ENCODE results near the gene PDGFC. TPM values are rescaled to one million over a fixed set of nuclear protein-coding genes. Genes with fewer than 3 reads are reported as not detected.

The PDGFC gene
- total and polyA plus RNA-seq, 2 donors = 23.4 to 73.5 TPM

DNA sequence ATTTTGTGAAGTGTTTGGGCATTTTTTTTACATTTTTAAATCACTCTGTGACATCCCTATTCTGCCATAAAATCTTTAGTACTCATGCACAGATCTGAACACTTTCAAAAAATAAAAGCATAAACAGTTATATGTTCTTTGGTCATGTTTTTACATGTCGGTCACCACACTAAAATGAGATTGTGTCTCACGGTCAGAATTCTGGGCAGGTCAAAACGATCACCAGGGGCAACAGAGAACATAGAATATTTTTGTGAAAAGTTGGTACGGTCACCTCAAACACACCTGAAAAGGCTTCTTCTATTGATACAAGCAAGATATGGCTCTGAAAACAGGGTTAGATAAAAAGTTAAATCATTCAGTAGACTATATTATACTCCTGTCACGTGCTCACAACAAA lies 189.1 kb downstream of the PDGFC start:
- Histone ChIP-seq H3K27ac (ENCODE audit: low read depth) (no peak overlapping the region), H3K36me3 (ENCODE audit: insufficient read depth) (peaks cover 3% of the 10 kb centered on the region), H3K4me3 (ENCODE audit: low read depth, low read length) (no peak overlapping the region), H3K4me1 (ENCODE audit: insufficient read depth) (peaks cover 1% of the 10 kb centered on the region)
- no peak for DNase-seq (ENCODE audit: extremely low spot score)
- 86% methylated on average over 5 of the region's 5 CpGs for WGBS

GRCh38 chr4:156781852-156782251 lies 189.7 kb downstream of the PDGFC start:
- no peak for DNase-seq (ENCODE audit: extremely low spot score)
- Histone ChIP-seq H3K4me3 (ENCODE audit: low read depth, low read length) (no peak overlapping the region), H3K27ac (ENCODE audit: low read depth) (no peak overlapping the region), H3K4me1 (ENCODE audit: insufficient read depth) (peaks cover 1% of the 10 kb centered on the region), H3K36me3 (ENCODE audit: insufficient read depth) (peaks cover 3% of the 10 kb centered on the region)
- 84% methylated on average over 2 of the region's 2 CpGs for WGBS

DNA sequence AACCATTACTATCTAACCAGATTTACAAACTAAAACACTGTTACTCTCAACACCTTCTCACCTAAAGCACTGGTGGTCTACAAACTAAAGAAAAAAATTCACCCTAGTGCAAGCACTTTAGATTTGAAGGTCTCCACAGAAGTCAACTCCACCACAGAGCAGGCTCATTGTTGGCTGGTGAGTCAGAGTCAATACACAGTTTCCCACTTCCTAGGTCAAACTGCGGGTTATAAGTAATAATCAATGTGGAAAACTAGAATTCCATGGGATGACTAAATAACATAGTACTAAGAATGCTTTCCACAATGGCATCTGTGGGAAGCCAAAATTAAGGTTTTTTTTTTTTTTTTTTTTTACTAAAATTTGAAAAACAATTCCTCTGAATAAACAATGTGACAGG lies 191.8 kb downstream of the PDGFC start:
- Histone ChIP-seq H3K4me1 (ENCODE audit: insufficient read depth) (peaks cover 1% of the 10 kb centered on the region), H3K36me3 (ENCODE audit: insufficient read depth) (peaks cover 3% of the 10 kb centered on the region), H3K27ac (ENCODE audit: low read depth) (peak overlapping the region; percentile 50), H3K4me3 (ENCODE audit: low read depth, low read length) (no peak overlapping the region)
- DNase-seq (ENCODE audit: extremely low spot score) = no peak
- 93% methylated on average over 1 of the region's 1 CpG for WGBS

- DNase-seq (ENCODE audit: extremely low spot score) = no peak
- H3K4me1 ChIP-seq (ENCODE audit: insufficient read depth) = peaks cover 1% of the 10 kb centered on the region
- H3K4me3 ChIP-seq (ENCODE audit: low read depth, low read length) = no peak overlapping the region
- 31% methylated on average over 4 of the region's 4 CpGs for WGBS
- peaks cover 3% of the 10 kb centered on the region for H3K36me3 ChIP-seq (ENCODE audit: insufficient read depth)
- peak overlapping the region; percentile 10 for H3K27ac ChIP-seq (ENCODE audit: low read depth)
Measured at GRCh38 chr4:156779042-156779441, 192.6 kb downstream of the PDGFC start.

DNA sequence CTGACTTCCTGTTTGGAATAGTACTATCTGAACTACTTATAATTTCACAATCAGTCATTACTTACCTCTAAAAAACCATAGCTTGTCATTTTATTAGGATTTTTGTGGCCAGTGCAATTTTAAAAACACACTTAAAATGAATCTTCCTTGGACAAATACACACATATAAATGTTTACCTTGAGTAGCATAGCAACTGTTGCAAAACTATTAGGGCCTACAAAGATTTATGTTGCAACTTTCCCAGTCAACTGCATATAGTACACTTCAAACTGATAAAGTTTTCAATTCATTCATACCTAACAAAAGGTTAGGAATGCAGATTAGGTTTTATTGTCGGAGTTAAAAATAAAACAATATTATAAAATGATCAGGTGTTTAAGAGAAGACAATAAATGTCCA lies 193.0 kb downstream of the PDGFC start:
- Histone ChIP-seq H3K27ac (ENCODE audit: low read depth) (no peak overlapping the region), H3K36me3 (ENCODE audit: insufficient read depth) (peaks cover 3% of the 10 kb centered on the region), H3K4me3 (ENCODE audit: low read depth, low read length) (no peak overlapping the region), H3K4me1 (ENCODE audit: insufficient read depth) (peaks cover 1% of the 10 kb centered on the region)
- WGBS = 29% methylated on average over 1 of the region's 1 CpG
- DNase-seq (ENCODE audit: extremely low spot score) = no peak

- Histone ChIP-seq H3K36me3 (ENCODE audit: insufficient read depth) (no peaks in the 10 kb centered on the region), H3K4me3 (ENCODE audit: low read depth, low read length) (no peak overlapping the region), H3K4me1 (ENCODE audit: insufficient read depth) (peaks cover 1% of the 10 kb centered on the region), H3K27ac (ENCODE audit: low read depth) (peak overlapping the region; percentile 10)
- no peak for DNase-seq (ENCODE audit: extremely low spot score)
- WGBS = 35% methylated on average over 1 of the region's 1 CpG
Measured at GRCh38 chr4:156778093-156778492, 193.5 kb downstream of the PDGFC start.

DNA sequence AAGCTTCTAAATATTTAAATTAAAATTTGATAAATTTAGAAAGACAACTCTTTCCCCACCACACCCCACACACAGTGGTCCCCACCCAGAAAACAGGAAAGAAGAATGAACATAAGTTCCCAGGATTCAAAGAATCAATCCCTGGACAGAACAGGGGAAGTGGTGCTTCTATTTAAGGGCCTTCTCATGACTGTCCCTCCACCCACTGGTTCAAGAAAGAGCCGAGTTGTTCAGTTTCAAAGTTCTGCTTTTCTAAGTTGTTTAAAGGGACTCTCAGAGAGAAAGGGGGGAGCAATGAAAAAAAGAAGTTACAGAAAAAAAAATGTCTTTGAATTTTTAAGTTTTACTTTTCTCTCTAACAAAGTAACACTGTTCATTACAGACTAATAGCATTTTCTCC lies 195.8 kb downstream of the PDGFC start:
- WGBS = 13% methylated on average over 1 of the region's 1 CpG
- Histone ChIP-seq H3K36me3 (ENCODE audit: insufficient read depth) (no peaks in the 10 kb centered on the region), H3K4me1 (ENCODE audit: insufficient read depth) (no peaks in the 10 kb centered on the region), H3K27ac (ENCODE audit: low read depth) (no peak overlapping the region), H3K4me3 (ENCODE audit: low read depth, low read length) (no peak overlapping the region)
- DNase-seq (ENCODE audit: extremely low spot score) = no peak

- no peak for DNase-seq (ENCODE audit: extremely low spot score)
- no peaks in the 10 kb centered on the region for H3K4me1 ChIP-seq (ENCODE audit: insufficient read depth)
- H3K36me3 ChIP-seq (ENCODE audit: insufficient read depth) = no peaks in the 10 kb centered on the region
- WGBS = 42% methylated on average over 4 of the region's 4 CpGs
- H3K4me3 ChIP-seq (ENCODE audit: low read depth, low read length) = no peak overlapping the region
- no peak overlapping the region for H3K27ac ChIP-seq (ENCODE audit: low read depth)
Measured at GRCh38 chr4:156774422-156774821, 197.2 kb downstream of the PDGFC start.

DNA sequence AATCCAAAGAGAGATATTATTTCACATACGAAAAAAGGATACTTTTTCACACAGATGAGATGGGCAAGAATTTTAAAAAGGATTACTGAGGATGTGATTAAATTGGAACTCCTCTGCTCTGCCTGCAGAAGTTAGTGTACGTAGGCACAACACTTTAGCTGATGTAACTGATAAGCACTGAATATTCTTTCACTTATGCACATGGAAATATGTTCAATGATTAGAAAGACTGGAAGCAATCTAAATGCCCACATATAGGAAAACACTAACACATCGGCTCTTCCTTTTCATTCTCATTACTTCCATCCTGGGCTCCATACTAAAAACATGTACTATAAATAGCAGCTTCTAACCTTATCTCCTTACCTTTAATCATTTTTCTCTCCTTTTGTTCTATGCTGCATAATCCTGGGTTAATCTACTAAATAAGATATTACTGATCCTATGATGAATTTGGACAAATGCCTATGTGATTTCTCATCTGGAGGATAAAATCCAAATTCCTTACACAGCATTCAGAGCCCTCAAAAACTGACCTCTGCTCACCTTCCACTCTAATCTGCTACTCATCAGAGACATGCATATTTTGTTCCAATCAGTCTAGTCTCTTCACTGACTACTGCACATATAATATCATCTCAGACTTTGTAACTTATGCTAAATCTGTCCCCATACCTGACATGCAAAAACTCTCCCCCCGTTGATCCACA lies 197.8 kb downstream of the PDGFC start:
- 68% methylated on average over 4 of the region's 4 CpGs for WGBS
- H3K36me3 ChIP-seq (ENCODE audit: insufficient read depth) = no peaks in the 10 kb centered on the region
- no peaks in the 10 kb centered on the region for H3K4me1 ChIP-seq (ENCODE audit: insufficient read depth)
- no peak overlapping the region for H3K4me3 ChIP-seq (ENCODE audit: low read depth, low read length)
- no peak overlapping the region for H3K27ac ChIP-seq (ENCODE audit: low read depth)
- no peak for DNase-seq (ENCODE audit: extremely low spot score)

GRCh38 chr4:156771171-156771837 lies 200.3 kb downstream of the PDGFC start:
- H3K4me3 ChIP-seq (ENCODE audit: low read depth, low read length) = peak overlapping the region; percentile 14
- peak; percentile 81 for DNase-seq (ENCODE audit: extremely low spot score)
- no peaks in the 10 kb centered on the region for H3K36me3 ChIP-seq (ENCODE audit: insufficient read depth)
- no peaks in the 10 kb centered on the region for H3K4me1 ChIP-seq (ENCODE audit: insufficient read depth)
- peak overlapping the region; percentile 77 for H3K27ac ChIP-seq (ENCODE audit: low read depth)
- WGBS = 13% methylated on average over 6 of the region's 6 CpGs

GRCh38 chr4:156770140-156770539 lies 201.5 kb downstream of the PDGFC start:
- 53% methylated on average over 2 of the region's 2 CpGs for WGBS
- Histone ChIP-seq H3K27ac (ENCODE audit: low read depth) (no peak overlapping the region), H3K4me1 (ENCODE audit: insufficient read depth) (no peaks in the 10 kb centered on the region), H3K36me3 (ENCODE audit: insufficient read depth) (no peaks in the 10 kb centered on the region), H3K4me3 (ENCODE audit: low read depth, low read length) (no peak overlapping the region)
- no peak for DNase-seq (ENCODE audit: extremely low spot score)

DNA sequence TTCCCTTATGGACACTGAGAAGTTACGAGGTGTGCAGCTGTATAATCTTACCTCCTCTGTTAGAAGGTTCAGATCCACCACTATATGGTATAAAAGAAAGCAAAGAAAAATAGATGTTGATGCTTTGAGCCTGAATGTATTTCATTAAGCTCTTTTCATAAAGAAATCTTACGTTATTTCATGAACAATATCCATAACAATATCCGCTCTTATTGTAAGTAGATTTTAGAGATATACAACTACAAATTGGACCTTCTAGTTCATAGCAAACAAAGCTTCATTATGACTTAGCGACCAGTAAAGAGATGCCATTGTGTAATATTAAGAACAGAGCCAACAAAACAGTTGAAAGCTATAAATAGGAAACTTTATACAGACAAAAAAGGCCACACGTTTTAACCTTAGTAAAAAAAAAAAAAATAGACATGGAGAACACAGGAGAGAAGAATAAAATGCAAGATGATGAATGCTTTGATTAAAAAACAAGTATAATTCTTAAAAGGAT lies 203.6 kb downstream of the PDGFC start:
- H3K4me3 ChIP-seq (ENCODE audit: low read depth, low read length) = no peak overlapping the region
- no peaks in the 10 kb centered on the region for H3K4me1 ChIP-seq (ENCODE audit: insufficient read depth)
- no peak overlapping the region for H3K27ac ChIP-seq (ENCODE audit: low read depth)
- H3K36me3 ChIP-seq (ENCODE audit: insufficient read depth) = no peaks in the 10 kb centered on the region
- no peak for DNase-seq (ENCODE audit: extremely low spot score)
- 75% methylated on average over 5 of the region's 5 CpGs for WGBS

- Histone ChIP-seq H3K4me1 (ENCODE audit: insufficient read depth) (no peaks in the 10 kb centered on the region), H3K27ac (ENCODE audit: low read depth) (no peak overlapping the region), H3K4me3 (ENCODE audit: low read depth, low read length) (no peak overlapping the region), H3K36me3 (ENCODE audit: insufficient read depth) (no peaks in the 10 kb centered on the region)
- no peak for DNase-seq (ENCODE audit: extremely low spot score)
- 100% methylated on average over 1 of the region's 1 CpG for WGBS
Measured at GRCh38 chr4:156766846-156767245, 204.8 kb downstream of the PDGFC start.

- Histone ChIP-seq H3K36me3 (ENCODE audit: insufficient read depth) (no peaks in the 10 kb centered on the region), H3K4me1 (ENCODE audit: insufficient read depth) (no peaks in the 10 kb centered on the region), H3K27ac (ENCODE audit: low read depth) (no peak overlapping the region), H3K4me3 (ENCODE audit: low read depth, low read length) (no peak overlapping the region)
- 55% methylated on average over 3 of the region's 3 CpGs for WGBS
- no peak for DNase-seq (ENCODE audit: extremely low spot score)
Measured at GRCh38 chr4:156765277-156765676, 206.3 kb downstream of the PDGFC start.

Measured in urinary bladder (tissue), 4 donors.